HG02610 (cell line): Measurements from ENCODE around the gene FLT3LG.
"Not testable (repeated sequence)": the region's sequence is repeated elsewhere in the genome, so short reads cannot be mapped to it uniquely, and the experiment has no call there.

Source experiments
- ATAC-seq: cut with Tn5 transposase; IDR thresholded peaks from one replicate; pipeline ENCODE4 v1.9.1; 2021; ENCODE audit warnings: mild to moderate bottlenecking, moderate library complexity; ENCODE audit not compliant: unreplicated experiment

The FLT3LG gene

DNA sequence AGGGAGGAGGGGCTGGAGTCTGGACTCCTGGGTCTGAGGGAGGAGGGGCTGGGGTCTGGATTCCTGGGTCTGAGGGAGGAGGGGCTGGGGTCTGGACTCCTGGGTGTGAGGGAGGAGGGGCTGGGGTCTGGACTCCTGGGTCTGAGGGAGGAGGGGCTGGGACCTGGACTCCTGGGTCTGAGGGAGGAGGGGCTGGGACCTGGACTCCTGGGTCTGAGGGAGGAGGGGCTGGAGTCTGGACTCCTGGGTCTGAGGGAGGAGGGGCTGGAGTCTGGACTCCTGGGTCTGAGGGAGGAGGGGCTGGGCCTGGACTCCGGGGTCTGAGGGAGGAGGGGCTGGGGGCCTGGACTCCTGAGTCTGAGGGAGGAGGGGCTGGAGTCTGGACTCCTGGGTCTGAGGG is 12.9 kb upstream of the FLT3LG start:
- not testable (repeated sequence) for ATAC-seq

GRCh38 chr19:49461656-49462055 is 12.4 kb upstream of the FLT3LG start:
- ATAC-seq = no peak

GRCh38 chr19:49462492-49462891 is 11.5 kb upstream of the FLT3LG start:
- no peak for ATAC-seq

GRCh38 chr19:49463960-49464740 is 9.9 kb upstream of the FLT3LG start:
- ATAC-seq = no peak

DNA sequence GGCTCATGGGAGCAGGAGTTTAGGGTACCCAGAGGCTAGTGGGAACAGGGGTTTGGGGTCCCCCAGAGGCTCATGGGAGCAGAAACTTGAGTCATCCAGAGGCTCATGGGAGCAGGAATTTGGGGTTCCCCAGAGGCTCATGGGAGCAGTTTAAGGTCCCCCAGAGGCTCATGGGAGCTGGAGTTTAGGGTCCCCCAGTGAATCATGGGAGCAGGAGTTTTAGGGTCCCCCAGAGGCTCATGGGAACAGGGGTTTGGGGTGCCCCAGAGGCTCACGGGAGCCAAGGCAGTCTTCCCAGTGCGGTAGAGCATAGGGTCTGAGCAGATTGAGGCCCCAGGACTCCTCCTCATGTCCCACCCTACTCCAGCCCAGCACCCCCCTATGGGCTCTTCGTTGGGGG is 8.6 kb upstream of the FLT3LG start:
- ATAC-seq = no peak

DNA sequence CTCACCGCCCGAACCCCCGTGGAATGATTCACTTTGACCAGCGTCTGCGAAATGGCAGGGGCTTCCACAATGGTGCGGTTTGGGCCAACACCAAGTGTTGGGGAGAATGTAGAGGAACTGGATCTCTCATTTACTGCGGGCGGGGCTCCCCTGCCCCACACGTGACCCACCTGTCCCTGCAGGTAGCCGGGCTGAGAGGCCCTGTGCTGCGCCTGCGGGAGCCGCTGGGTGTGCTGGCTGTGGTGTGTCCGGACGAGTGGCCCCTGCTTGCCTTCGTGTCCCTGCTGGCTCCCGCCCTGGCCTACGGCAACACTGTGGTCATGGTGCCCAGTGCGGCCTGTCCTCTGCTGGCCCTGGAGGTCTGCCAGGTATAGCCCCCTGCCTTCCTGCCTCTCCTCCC is 5.8 kb upstream of the FLT3LG start:
- no peak for ATAC-seq

GRCh38 chr19:49468746-49469447 is 5.1 kb upstream of the FLT3LG start:
- peak; percentile 62 for ATAC-seq

GRCh38 chr19:49469828-49470614 is 4.0 kb upstream of the FLT3LG start:
- ATAC-seq = peak; percentile 51

- ATAC-seq = no peak
Measured at GRCh38 chr19:49470615-49470978, 3.4 kb upstream of the FLT3LG start.

DNA sequence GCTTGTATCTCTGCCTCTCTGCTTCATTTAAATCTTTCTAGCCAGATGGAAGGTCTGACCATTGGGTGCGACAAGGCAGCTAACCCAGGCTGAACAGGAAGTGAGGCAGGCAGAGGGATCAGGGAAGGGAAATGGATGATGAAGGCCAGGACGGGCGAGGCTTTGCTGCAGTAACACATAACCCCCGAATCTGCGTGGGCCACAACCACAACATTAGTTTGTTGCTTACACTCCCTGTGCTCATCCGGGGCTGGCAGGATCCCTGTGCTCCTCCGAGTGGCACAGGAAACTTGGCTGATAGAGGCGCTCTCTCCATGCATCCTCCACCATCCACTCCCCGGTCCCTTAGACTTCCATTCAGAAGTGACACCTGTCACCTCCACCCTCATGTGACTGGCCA is 1.1 kb upstream of the FLT3LG start:
- no peak for ATAC-seq

- ATAC-seq = not testable (repeated sequence)
Measured at GRCh38 chr19:49473501-49473867, 531 bp upstream of the FLT3LG start.

DNA sequence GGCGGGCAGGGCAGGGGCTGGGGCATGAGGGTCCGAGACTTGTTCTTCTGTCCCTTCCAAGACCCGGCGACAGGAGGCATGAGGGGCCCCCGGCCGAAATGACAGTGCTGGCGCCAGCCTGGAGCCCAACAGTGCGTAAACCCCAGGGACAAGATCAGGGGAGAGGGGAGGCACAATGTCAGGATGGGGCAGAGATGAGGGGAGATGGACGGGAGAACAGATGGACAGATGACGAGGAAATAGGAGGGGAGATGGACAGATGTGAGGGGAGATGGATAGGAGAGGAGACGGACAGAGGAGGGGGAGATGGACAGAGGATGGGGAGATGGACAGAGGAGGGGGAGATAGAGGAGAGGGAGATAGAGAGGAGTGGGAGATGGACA is 518 bp downstream of the FLT3LG start:
- ATAC-seq = no peak

DNA sequence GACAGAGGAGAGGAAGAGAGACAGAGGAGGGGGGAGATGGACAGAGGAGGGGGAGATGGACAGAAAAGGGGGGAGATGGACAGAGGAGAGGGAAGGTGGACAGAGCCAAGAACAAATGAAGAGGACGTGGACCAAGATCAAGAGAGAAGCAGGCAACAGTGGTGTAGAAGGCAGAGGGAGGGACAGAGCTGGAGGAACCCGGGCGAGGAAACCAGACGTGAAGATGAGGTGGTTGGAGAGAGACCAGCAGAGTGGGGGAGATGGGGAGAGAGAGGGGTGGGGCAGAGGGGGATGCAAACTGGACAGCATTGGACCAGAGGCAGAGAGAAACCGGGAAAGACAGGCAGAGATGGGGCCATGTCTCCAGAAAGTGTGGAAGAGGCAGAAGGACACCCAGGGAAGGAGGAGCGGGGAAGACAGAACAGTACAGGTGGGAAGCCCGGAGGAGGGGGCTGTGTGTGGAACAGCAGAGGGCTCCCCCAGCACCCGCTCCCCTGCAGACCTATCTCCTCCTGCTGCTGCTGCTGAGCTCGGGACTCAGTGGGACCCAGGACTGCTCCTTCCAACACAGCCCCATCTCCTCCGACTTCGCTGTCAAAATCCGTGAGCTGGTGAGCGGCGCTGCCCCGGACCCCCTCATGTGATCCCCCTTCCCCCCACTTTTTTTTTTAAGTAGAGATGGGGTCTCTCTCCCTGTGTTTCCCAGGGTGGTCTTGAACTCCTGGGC is 1.3 kb downstream of the FLT3LG start:
- ATAC-seq = no peak

GRCh38 chr19:49475995-49476880 is 2.2 kb downstream of the FLT3LG start:
- no peak for ATAC-seq

GRCh38 chr19:49479975-49480628 is 6.1 kb downstream of the FLT3LG start:
- no peak for ATAC-seq

- no peak for ATAC-seq
Measured at GRCh38 chr19:49481020-49481683, 7.1 kb downstream of the FLT3LG start.

- no peak for ATAC-seq
Measured at GRCh38 chr19:49486232-49486631, 12.2 kb downstream of the FLT3LG start.

- no peak for ATAC-seq
Measured at GRCh38 chr19:49486710-49487276, 12.8 kb downstream of the FLT3LG start.
